ENCODE measurements around the gene NUCKS1. TPM values are rescaled to one million over a fixed set of nuclear protein-coding genes. Genes with fewer than 3 reads are reported as not detected.

Gene NUCKS1
- total RNA-seq, 1 experiment from 2014 or later, result 319 TPM

- CTCF ChIA-PET, result interaction anchor here (0.7 to 2.1 kb wide), 4 partner anchors 116 to 314 kb away, joined by 4 to 26 read pairs (median 6); no protein-coding TSS in a partner anchor
- BruUV-seq (replicated peaks), result no TSS peak
- no peaks in the 10 kb centered on the region for H3K36me3 ChIP-seq (ENCODE audit: low read depth)
- H2AFZ ChIP-seq, result no peak overlapping the region
- peaks cover 7% of the 10 kb centered on the region; the same call in 1 of the 2 replicates for H3F3A ChIP-seq (ENCODE audit: insufficient read depth, low read depth)
- intact Hi-C loops (cut with micrococcal nuclease; ENCODE audit: unreplicated experiment), result loop anchor here (1.0 kb wide), 4 partner anchors 116 to 315 kb away; no protein-coding TSS in a partner anchor
- TF ChIP-seq CTCF (conservative IDR thresholded peaks at IDR 0.05), result peak; percentile 86
- TF ChIP-seq EZH2 (IDR thresholded peaks at IDR 0.05; ENCODE audit: low read depth), result no peak
- no peaks in the 10 kb centered on the region for H3K4me1 ChIP-seq (replicated peaks; ENCODE audit: insufficient read depth)
- no peaks in the 10 kb centered on the region for H3K9me2 ChIP-seq (ENCODE audit: insufficient read depth)
- H4K20me1 ChIP-seq (ENCODE audit: insufficient read depth), result no peaks in the 10 kb centered on the region
- POLR2A ChIA-PET (ENCODE audit: unreplicated experiment), result no interaction called here
- no peak overlapping the region for H3K4me3 ChIP-seq
- DNase-seq, result peak in 1 of 2 experiments; percentile 63
- H3K9me3 ChIP-seq (ENCODE audit: insufficient read depth, low read depth), result no peaks in the 10 kb centered on the region
- no peak overlapping the region for H3K4me2 ChIP-seq
- no peaks in the 10 kb centered on the region for H3K27me3 ChIP-seq (ENCODE audit: insufficient read depth, low read depth)
- H3K27ac ChIP-seq, result no peak overlapping the region
- no peaks in the 10 kb centered on the region for H3K79me2 ChIP-seq (ENCODE audit: low read depth)
Observed at GRCh38 chr1:205791568-205792180, 41.7 kb upstream of the NUCKS1 start.

DNA sequence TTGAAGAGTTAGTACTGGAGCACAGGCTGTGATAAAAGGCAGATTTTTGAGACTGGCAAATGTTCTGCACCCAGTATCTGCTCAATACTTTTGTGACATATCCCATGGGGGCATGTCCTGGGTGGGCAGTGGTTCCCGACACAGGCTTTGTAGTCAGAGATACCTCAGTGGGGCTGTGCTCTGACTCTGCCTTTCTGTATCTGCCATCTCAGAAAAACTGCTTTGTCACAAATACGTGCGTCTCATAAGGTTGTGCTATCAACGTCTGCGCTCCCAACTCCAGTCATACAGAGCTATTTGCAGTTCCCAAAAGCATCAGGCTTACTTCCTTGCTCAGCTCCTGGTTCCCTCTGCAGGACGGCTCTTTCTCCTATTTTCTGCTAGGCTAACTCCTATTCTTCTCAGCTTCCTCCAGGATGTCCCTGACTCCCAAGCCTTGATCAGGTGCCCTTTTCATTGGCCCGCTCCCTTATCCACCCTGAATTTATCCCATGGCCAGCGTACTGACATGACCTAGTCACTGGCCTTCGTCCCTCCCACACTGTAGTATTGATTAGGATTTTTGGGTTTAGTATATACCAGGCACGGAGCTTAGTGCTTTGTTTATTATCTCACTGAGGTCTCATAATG, 37.4 kb upstream of the NUCKS1 start:
- DNase-seq, result no peak
- intact Hi-C loops (cut with micrococcal nuclease; ENCODE audit: unreplicated experiment), result no loop called here
- Histone ChIP-seq H3K79me2 (ENCODE audit: low read depth) (no peaks in the 10 kb centered on the region), H4K20me1 (ENCODE audit: insufficient read depth) (no peaks in the 10 kb centered on the region), H3K4me1 (replicated peaks; ENCODE audit: insufficient read depth) (no peaks in the 10 kb centered on the region), H3K4me2 (no peak overlapping the region), H3K9me2 (ENCODE audit: insufficient read depth) (no peaks in the 10 kb centered on the region), H3K36me3 (ENCODE audit: low read depth) (no peaks in the 10 kb centered on the region), H3K9me3 (ENCODE audit: insufficient read depth, low read depth) (no peaks in the 10 kb centered on the region), H3K4me3 (no peak overlapping the region), H3F3A (ENCODE audit: insufficient read depth, low read depth) (peaks cover 6% of the 10 kb centered on the region; the same call in 1 of the 2 replicates), H3K27me3 (ENCODE audit: insufficient read depth, low read depth) (no peaks in the 10 kb centered on the region), H2AFZ (no peak overlapping the region), H3K27ac (no peak overlapping the region)
- BruUV-seq (replicated peaks), result no TSS peak
- no peak for TF ChIP-seq EZH2 (IDR thresholded peaks at IDR 0.05; ENCODE audit: low read depth)
- TF ChIP-seq CTCF (conservative IDR thresholded peaks at IDR 0.05), result no peak
- CTCF ChIA-PET, result interaction anchor here (0.6 kb wide), 1 partner anchor 99 kb away, joined by 7 read pairs; no protein-coding TSS in a partner anchor
- POLR2A ChIA-PET (ENCODE audit: unreplicated experiment), result interaction anchor here (0.6 kb wide), 1 partner anchor 115 kb away, joined by 5 read pairs; no protein-coding TSS in a partner anchor

GRCh38 chr1:205786601-205787000, 36.6 kb upstream of the NUCKS1 start:
- CTCF ChIA-PET, result no interaction called here
- Histone ChIP-seq H4K20me1 (ENCODE audit: insufficient read depth) (no peaks in the 10 kb centered on the region), H2AFZ (no peak overlapping the region), H3K9me2 (ENCODE audit: insufficient read depth) (no peaks in the 10 kb centered on the region), H3K36me3 (ENCODE audit: low read depth) (no peaks in the 10 kb centered on the region), H3K79me2 (ENCODE audit: low read depth) (no peaks in the 10 kb centered on the region), H3K4me1 (replicated peaks; ENCODE audit: insufficient read depth) (no peaks in the 10 kb centered on the region), H3F3A (ENCODE audit: insufficient read depth, low read depth) (no peaks in the 10 kb centered on the region; the same call in 1 of the 2 replicates), H3K27ac (no peak overlapping the region), H3K9me3 (ENCODE audit: insufficient read depth, low read depth) (no peaks in the 10 kb centered on the region), H3K27me3 (ENCODE audit: insufficient read depth, low read depth) (no peaks in the 10 kb centered on the region), H3K4me3 (no peak overlapping the region), H3K4me2 (no peak overlapping the region)
- no peak for DNase-seq
- TF ChIP-seq EZH2 (IDR thresholded peaks at IDR 0.05; ENCODE audit: low read depth), result no peak
- no peak for TF ChIP-seq CTCF (conservative IDR thresholded peaks at IDR 0.05)
- intact Hi-C loops (cut with micrococcal nuclease; ENCODE audit: unreplicated experiment), result no loop called here
- BruUV-seq (replicated peaks), result no TSS peak
- POLR2A ChIA-PET (ENCODE audit: unreplicated experiment), result no interaction called here

Measured in PC-9 (cell line).